Gastrocnemius medialis (tissue), 4 donors: ENCODE results near the gene ANKRD55.

ENCODE experiments used
- POLR2A ChIP-seq, 2 donors: fragments of 450-650 bp; IDR thresholded peaks; one replicate each; pipeline ENCODE4 v1.6.1; 2017; ENCODE audit warnings: antibody characterized with exemption in 2 of 2, mild to moderate bottlenecking in 2 of 2, moderate library complexity in 2 of 2
- TF ChIP-seq, protein P1 (sequence below), 5 experiments: fragments of 450-650 bp in 3 of 5; fragments of 200-600 bp in 2 of 5; sonication (generic) in 2 of 5; IDR thresholded peaks in 4 of 5; conservative IDR thresholded peaks in 1 of 5; 1 replicate in 4 of 5; 2 replicates in 1 of 5; pipeline ENCODE4 v1.5.1; 2016 to 2019; ENCODE audit warnings: antibody characterized with exemption in 5 of 5, mild to moderate bottlenecking in 3 of 5, moderate library complexity in 3 of 5

DNA sequence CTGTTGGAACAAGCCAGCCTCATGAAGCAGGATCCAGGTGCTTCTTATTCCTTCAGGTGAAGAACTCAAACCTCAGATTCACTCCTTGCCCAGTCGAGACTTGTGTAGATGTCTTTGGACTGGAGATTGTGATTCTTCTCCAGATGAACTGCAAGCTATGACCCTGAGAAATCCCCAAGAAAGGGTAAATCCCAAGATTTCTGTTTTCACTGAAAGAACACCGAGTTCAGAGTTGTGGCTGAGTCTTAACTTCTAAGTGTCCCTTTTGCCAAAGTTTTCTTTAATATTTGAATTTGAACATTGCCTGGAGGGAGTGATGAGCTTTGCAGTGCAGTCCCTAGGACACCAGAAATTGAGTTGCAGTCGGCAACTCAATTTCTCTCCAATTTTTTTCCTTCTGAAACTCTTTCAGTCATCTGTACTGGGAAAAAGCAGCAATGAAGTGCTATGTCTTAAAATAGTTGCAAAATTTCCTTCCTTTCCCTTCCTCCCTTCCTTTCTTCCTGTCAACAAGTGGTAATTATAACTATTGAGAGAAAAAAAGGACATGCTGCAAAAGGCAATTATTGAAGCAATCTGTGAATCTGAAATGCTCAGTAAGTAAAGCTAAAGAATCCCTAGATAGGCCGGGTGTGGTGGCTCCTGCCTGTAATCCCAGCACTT is 56.1 kb downstream of the ANKRD55 start:
- TF ChIP-seq, protein P1, sequence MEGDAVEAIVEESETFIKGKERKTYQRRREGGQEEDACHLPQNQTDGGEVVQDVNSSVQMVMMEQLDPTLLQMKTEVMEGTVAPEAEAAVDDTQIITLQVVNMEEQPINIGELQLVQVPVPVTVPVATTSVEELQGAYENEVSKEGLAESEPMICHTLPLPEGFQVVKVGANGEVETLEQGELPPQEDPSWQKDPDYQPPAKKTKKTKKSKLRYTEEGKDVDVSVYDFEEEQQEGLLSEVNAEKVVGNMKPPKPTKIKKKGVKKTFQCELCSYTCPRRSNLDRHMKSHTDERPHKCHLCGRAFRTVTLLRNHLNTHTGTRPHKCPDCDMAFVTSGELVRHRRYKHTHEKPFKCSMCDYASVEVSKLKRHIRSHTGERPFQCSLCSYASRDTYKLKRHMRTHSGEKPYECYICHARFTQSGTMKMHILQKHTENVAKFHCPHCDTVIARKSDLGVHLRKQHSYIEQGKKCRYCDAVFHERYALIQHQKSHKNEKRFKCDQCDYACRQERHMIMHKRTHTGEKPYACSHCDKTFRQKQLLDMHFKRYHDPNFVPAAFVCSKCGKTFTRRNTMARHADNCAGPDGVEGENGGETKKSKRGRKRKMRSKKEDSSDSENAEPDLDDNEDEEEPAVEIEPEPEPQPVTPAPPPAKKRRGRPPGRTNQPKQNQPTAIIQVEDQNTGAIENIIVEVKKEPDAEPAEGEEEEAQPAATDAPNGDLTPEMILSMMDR (IDR thresholded peaks at IDR 0.05 in 4 of 5, conservative IDR thresholded peaks at IDR 0.05 in 1 of 5): no peak
- TF ChIP-seq POLR2A (IDR thresholded peaks at IDR 0.05): no peak
